GM12892 (cell line): ENCODE data around the gene MAT1A.
"Not testable (repeated sequence)": the region's sequence is repeated elsewhere in the genome, so short reads cannot be mapped to it uniquely, and the experiment has no call there.

Experiments
- POLR2A ChIP-seq: IDR thresholded peaks from 2 replicates; pipeline ENCODE4 v1.6.1; 2011; ENCODE audit warnings: low read depth, low read length, control low read depth
- POLR2AphosphoS5 ChIP-seq: IDR thresholded peaks from 2 replicates; pipeline ENCODE4 v1.6.1; 2011; ENCODE audit warnings: low read depth, low read length, control low read depth
- TAF1 ChIP-seq: IDR thresholded peaks from 2 replicates; pipeline ENCODE4 v1.6.1; 2011; ENCODE audit warnings: low read depth, mild to moderate bottlenecking, control low read depth, low read length, borderline replicate concordance

DNA sequence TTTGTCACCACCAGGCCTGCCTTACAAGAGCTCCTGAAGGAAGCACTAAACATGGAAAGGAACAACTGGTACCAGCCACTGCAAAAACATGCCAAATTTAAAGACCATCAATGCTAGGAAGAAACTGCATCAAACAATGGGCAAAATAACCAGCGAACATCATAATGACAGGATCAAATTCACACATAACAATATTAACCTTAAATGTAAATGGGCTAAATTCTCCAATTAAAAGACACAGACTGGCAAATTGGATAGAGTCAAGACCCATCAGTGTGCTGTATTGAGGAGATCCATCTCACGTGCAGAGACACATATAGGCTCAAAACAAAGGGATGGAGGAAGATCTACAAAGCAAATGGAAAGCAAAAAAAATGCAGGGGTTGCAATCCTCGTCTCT lies 16.5 kb upstream of the MAT1A start:
- not testable (repeated sequence) for TF ChIP-seq POLR2A, TAF1, POLR2AphosphoS5
